NCI-H1105 treated with DMSO at 0.1 percent for 48 hours (cell line): ENCODE results near the gene TLCD2.
"Not testable (repeated sequence)": the region's sequence is repeated elsewhere in the genome, so short reads cannot be mapped to it uniquely, and the experiment has no call there.

Experiments used
- DNase-seq: peaks from one replicate; lab custom pipeline; 2025; lab: John Stamatoyannopoulos, UW

Gene TLCD2

DNA sequence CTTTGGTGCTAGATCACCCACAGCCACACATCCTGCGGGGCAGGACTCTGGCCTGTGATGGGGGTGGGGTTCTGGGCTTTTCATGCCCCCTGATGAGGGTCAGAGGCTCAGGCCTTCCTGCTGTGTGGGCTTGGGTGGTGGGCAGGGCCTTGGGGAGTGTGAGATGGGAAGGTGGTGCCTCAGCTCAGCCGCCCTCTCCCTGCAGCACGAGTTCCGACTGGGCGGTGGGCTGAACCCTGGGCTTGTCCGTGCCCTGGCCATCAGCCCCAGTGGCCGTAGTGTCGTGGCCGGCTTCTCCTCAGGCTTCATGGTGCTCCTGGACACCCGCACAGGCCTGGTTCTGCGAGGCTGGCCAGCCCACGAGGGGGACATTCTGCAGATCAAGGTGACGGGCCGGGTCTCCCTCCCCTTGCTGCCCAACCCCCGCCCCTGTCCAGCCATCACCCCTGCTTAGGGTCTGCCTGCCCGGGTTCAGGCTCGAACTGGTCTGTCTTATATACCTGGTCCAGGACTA is 25.7 kb upstream of the TLCD2 start:
- DNase-seq = no peak

DNA sequence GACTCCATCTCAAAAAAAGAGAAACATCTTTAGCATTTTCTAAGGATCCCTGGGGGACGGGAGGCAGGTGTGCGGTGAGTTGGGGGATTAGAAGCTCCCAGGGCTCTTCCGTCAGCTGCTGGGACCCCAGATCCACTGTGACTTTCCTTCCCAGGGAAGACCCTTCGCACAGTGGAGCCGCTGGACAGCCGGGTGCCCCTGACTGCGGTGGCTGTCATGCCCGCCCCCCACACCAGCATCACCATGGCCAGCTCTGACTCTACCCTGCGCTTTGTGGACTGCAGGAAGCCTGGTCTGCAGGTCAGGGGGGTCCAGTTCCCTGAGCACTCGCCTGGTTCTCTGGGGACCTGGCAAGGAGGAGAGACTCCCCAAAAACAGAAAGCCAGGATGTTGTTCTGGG is 25.2 kb upstream of the TLCD2 start:
- DNase-seq = no peak

DNA sequence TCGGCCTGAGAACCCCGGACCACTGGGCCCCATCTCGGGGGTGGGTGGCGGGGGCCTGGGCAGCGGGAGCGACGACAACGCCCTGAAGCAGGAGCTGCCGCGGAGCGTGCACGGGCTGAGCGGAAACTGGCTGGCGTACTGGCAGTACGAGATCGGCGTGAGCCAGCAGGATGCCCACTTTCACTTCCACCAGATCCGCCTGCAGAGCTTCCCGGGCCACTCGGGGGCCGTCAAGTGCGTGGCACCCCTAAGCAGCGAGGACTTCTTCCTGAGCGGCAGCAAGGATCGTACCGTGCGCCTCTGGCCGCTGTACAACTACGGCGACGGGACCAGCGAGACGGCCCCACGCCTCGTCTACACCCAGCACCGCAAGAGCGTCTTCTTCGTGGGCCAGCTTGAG is 23.6 kb upstream of the TLCD2 start:
- no peak for DNase-seq

DNA sequence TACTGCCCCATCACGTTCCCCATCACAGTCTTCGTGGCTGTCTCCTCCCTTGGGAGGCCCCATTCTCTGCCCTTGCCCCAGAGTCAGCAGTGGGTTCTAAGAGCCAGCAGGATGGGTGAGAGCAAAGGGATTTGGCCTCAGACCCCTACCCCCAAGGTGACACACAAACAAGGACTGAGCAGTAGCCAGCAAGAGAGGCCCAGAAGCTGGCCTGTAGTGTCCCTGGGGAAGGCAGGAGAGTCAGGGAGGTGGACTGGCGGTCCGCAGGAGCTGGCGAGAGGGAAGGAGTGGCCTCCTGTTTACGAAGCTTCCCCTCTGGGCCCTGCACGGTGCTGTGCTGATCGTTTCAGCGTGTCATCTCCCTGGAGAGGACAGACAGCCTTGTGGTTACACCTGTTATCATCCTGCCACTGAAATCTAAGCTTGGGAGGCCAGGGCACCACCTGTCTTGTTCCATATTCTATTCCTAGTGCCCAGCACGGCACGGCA is 22.7 kb upstream of the TLCD2 start:
- no peak for DNase-seq

DNA sequence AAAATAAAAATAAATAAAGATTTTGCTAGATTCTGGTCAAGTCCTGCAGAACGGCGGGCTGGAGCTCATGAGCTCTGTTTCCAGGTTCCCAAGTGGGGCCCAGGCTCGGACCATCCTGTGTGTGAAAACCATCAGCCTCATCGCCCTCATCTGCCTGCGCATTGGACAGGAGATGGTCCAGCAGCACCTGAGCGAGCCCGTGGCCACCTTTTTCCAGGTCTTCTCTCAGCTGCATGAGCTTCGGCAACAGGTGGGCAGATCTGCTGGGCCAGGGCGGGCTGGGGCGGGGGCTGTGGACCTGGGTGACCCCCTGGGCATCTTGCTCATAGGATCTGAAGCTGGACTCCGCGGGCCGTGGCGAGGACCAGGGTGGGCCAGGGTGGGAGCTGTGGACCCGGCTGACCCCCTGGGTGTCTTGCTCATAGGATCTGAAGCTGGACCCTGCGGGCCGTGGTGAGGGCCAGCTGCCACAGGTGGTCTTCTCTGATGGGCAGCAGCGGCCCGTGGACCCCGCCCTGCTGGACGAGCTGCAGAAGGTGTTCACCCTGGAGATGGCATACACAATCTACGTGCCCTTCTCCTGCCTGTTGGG is 22.2 kb upstream of the TLCD2 start:
- no peak for DNase-seq

DNA sequence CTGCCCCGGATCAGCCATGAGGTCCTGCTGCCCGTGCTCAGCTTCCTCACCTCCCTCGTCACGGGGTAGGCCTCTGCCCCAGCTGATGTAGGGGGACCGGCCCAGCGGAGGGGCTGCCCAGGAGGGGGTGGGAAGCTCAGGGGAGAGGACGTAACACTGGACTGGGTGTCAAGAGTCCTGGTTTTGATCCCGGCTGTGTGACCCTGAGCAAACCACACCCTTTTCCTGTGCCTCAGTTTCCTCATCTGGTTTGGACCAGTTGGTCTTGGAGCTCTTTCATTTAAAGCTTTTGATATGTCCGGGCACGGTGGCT is 21.0 kb upstream of the TLCD2 start:
- no peak for DNase-seq

DNA sequence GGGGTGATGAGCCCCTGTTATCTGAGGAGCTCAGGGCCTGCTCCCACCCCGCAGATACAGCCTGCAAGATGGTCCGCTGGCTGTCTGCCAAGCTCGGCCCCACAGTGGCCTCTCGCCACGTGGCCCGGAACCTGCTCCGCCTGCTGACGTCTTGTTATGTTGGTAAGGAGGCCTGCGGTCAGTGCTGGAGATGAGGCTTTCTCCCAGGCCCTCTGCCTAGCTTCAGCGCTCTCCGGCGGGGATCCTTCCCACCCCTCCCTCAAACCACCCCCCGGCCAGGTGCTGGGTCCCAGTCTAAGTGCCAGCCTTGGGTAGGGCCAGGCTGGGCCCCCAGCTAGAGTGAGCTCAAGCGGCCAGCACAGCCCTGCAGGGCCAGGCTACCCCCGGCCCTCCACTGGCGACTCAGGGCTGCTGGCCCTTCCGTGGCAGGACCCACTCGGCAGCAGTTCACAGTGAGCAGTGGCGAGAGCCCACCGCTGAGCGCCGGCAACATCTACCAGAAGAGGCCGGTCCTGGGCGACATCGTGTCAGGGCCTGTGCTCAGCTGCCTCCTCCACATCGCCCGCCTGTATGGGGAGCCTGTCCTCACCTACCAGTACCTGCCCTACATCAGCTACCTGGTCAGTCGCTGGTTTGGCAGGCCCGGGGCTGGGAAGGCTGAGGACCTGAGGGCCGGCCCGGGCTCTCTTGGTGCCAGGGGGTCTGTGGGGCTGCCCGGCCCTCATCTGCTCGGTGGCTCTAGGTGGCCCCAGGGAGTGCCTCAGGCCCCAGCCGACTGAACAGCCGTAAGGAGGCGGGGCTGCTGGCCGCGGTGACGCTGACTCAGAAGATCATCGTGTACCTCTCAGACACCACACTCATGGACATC is 20.4 kb upstream of the TLCD2 start:
- no peak for DNase-seq

DNA sequence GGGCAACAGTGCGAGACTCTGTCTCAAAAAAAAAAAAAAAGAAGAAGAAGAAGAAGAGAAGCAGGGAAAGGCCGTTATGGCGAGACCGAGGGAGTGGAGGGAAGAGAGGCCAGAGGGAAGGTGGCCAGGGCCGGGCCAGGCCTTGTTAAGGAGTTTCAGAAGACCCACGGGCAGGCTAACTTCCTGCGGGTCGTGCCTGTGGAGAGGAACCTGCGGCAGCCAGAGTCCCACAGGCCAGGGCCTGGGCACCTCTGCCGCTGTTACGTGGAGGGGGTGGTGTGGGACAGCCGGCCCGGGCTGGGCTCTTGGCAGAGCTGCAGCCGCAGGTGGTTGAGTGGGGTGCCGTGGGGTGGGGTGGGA is 19.8 kb upstream of the TLCD2 start:
- DNase-seq = no peak

DNA sequence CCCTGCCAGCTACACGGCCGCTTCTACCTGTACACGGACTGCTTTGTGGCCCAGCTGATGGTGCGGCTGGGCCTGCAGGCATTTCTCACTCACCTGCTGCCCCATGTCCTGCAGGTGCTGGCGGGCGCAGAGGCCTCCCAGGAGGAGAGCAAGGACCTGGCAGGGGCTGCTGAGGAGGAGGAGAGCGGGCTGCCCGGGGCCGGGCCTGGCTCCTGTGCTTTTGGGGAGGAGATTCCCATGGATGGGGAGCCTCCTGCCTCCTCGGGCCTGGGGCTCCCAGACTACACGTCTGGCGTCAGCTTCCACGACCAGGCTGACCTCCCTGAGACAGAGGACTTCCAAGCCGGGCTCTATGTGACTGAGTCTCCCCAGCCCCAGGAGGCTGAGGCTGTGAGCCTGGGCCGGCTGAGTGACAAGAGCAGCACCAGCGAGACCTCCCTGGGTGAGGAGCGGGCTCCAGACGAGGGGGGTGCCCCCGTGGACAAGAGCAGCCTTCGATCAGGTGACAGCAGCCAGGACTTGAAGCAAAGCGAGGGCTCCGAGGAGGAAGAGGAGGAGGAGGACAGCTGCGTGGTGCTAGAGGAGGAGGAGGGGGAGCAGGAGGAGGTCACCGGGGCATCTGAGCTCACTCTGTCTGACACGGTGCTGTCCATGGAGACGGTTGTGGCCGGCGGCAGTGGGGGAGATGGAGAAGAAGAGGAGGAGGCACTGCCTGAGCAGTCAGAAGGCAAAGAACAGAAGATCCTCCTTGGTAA is 17.9 kb upstream of the TLCD2 start:
- DNase-seq = no peak

DNA sequence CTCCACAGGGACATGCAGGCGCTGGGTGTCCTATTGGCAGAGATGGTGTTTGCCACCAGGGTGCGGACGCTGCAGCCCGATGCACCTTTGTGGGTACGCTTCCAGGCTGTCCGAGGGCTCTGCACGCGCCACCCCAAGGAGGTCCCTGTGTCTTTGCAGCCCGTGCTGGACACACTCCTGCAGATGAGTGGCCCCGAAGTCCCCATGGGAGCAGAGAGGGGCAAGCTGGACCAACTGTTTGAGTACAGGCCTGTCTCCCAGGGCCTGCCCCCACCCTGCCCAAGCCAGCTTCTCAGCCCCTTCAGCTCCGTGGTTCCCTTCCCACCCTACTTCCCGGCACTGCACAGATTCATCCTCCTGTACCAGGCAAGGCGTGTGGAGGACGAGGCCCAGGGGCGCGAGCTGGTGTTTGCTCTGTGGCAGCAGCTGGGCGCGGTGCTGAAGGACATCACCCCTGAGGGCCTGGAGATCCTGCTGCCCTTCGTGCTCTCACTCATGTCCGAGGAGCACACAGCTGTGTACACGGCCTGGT is 17.1 kb upstream of the TLCD2 start:
- no peak for DNase-seq

DNA sequence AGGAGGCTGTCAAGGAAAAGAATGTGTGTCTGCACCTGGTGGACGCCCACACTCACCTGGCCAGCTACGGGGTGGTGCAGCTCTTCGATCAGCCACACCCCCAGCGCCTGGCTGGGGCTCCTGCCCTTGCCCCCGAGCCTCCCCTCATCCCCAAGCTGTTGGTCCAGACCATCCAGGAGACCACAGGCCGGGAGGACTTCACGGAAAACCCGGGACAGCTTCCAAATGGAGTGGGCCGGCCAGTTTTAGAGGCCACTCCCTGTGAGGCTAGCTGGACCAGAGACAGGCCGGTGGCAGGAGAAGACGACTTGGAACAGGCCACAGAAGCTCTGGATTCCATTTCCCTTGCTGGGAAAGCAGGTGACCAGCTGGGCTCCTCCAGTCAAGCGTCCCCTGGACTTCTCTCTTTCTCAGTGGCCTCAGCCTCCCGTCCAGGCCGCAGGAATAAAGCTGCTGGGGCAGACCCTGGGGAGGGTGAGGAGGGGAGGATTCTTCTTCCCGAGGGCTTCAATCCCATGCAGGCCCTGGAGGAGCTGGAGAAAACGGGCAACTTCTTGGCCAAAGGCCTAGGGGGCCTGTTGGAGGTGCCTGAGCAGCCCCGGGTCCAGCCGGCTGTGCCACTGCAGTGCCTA is 16.6 kb upstream of the TLCD2 start:
- DNase-seq = no peak

DNA sequence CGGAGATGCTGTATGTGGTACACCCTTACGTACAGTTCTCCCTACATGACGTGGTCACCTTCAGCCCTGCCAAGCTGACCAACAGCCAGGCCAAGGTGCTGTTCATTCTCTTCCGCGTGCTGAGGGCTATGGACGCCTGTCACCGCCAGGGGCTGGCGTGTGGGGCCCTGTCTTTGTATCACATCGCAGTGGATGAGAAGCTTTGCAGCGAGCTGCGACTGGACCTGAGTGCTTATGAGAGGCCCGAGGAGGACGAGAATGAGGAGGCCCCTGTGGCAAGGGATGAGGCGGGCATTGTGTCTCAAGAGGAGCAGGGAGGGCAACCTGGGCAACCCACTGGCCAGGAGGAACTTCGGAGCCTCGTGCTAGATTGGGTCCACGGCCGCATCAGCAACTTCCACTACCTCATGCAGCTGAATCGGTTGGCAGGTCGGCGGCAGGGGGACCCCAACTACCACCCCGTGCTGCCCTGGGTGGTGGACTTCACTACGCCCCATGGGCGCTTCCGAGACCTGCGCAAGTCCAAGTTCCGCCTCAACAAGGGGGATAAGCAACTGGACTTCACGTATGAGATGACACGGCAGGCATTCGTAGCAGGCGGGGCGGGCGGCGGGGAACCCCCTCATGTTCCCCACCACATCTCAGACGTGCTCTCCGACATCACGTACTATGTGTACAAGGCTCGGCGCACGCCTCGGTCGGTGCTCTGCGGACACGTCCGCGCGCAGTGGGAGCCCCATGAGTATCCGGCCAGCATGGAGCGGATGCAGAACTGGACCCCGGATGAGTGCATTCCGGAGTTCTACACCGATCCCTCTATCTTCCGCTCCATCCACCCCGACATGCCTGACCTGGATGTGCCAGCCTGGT is 15.7 kb upstream of the TLCD2 start:
- DNase-seq = no peak

DNA sequence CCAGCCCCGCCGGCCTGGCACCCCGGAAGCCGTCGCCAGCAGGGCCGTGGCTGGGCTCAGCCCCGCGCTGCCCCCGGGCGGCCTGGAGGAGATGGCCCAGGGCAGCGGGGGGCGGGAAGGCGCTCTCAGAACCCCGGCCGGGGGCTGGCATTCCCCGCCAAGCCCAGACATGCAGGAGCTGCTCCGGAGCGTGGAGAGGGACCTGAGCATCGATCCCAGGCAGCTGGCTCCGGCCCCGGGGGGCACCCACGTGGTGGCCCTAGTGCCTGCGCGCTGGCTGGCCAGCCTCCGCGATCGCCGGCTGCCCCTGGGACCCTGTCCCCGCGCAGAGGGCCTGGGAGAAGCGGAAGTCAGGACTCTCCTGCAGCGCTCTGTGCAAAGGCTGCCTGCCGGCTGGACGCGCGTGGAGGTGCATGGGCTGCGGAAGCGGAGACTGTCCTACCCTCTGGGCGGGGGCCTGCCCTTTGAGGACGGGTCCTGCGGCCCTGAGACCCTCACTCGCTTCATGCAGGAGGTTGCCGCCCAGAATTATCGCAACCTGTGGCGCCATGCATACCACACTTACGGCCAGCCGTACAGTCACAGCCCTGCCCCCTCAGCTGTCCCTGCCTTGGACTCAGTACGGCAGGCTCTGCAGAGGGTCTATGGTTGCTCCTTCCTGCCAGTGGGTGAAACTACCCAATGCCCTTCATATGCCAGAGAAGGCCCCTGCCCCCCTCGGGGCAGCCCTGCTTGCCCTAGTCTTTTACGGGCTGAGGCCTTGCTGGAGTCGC is 14.9 kb upstream of the TLCD2 start:
- no peak for DNase-seq

DNA sequence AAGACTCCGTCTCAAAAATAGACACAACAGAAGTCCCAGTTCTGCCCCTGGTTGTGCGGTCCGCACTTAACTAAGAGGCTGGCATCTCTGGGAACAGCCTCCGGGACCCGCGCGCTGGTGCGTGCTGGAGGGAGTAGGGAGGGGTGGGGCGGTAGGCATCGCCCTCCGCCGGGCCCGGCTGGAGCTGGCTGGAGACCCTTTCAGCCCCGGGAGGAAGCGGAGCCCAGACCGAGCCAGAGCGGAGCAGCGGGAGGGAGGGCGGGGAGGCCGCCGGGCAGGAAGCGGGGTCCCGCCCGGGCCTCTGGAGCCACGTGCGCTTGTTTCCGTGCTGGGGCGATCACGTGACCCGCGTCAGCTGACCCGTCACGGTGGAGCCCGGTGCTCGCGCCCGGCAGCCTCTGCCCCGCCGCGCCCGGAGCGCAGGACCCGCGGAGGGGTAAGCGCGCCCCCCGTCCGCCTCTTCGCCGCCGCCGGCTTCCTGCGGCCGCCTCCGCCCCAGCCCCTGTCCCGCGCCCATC is 14.2 kb upstream of the TLCD2 start, which contains the start of gene WDR81:
Gene WDR81 (plus strand): TSS at position 354 of the 518 bp plus-strand sequence. CDS start 256 bp downstream, outside the sequence.
- DNase-seq = peak; percentile 54

DNA sequence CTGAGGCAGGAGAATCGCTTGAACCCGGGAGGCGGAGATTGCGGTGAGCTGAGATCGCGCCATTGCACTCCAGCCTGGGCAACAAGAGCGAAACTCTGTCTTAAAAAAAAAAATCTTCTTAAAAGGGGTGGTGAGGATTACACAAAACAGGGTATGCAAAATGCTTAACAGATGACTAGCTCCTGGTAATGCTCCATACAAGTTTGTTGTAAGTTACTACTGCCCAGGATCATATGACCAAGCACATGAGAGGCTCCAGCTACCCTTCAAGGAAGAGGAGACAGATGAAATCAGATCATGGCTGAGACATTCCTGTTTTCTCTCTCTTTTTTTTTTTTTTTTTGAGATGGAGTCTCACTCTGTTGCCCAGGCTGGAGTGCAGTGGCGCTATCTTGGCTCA is 11.8 kb upstream of the TLCD2 start:
- not testable (repeated sequence) for DNase-seq

DNA sequence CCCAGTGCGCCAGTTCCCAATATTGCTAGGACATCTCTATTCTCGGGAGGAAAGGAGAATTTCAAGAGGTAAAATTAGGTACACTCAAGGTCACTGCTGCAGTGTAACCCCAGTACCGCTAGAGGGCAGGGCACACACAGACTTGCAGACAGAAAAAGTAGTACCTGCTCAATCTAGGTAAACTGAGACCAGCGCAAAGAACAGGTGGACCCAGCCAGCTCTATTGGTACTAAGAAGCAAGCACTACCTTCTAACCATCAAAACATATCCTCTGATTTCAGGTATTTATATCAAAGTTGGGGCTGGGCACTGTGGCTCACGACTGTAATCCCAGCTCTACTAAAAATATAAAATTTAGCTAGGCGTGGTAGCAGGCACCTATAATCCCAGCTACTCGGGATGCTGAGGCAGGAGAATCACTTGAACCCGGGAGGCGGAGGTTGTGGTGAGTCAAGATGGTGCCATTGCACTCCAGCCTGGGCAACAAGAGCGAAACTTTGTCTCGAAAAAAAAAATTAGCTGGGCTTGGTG is 10.7 kb upstream of the TLCD2 start:
- peak; percentile 18 for DNase-seq

DNA sequence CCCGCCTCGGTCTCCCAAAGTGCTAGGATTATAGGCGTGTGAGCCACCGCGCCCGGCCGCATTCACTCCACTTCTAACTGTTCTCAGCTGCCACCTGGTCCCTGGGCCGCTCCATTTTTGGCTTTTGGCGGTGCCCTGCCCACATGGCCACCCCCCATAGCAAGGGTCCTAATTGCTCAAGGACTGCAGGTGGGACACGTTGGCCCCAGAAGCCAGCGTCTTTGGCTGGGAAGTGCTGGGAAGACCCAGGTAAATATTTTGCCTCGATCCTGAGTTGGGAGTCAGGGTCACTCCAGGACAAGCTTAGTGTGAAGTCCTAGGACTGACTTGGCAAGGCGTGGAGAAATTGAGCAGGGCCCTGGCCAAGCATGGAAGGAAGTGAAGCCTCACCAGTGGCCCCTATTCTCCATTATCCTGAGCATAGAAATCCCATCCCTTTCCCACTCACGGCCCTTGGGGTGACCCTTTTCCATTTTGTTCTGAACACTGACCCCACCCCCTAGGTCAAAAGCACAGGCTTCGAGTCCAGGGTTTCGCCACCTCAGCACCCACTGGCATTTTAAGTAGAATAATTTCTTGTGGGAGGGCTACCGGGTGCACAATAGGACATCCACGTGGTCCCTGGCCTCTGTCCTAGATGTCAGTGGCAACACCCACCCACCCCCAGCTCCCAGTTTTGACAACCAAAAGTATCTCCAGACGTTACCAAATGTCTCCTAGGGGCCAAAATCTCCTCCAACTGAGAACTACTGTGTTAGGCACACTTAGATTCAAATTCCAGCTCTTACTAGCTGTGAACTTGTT is 8.4 kb upstream of the TLCD2 start:
- no peak for DNase-seq

DNA sequence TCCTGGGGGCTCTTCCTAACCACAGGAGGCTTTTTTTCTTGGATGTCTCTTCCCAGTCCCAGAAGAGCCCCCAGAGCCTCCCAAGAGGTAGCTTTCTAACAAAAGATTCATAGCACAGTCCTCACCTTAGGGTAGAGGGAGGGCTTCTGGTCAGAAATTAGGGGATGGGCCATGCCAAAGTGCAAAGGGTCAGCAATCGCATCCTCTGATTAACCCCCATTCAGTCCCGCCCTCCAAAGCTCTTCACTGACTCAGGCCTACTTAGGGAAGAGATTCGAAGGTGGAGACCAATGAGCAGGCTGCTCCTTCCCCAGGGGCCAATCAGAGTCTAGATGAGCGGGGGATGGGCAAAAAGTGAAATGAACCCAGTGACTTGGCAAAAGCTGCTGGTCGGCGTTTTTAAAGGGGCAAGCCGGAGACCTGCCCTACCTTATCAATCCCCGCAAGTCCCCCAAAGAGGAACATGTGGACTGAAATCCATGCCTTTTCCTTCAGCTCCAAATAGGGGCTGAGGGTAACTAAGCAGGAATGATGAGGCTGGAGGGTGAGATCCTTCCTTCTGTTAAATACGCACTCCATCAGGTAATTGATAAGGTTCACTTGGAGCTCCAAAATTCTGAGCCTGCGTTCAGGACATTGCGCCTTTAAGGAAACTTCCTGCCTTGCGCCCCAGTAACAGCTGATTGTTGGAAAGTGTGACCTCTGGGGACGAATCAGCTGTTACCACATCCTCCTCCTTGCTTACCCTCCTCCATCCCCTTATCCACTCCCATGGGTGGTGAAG is 6.9 kb upstream of the TLCD2 start:
- peak; percentile 93 for DNase-seq
